Activated CD4-positive, alpha-beta T cell treated with anti-CD3 and anti-CD28 coated beads, Interleukin-2, amount 10 ng/mL, durations not matched to agents 7 days and 5 days (primary cell): ENCODE measurements around the gene MAN1B1. TPM values are rescaled to one million over a fixed set of nuclear protein-coding genes. Genes with fewer than 3 reads are reported as not detected.

Experiments
- CTCF ChIA-PET: fragments of 350-600 bp; sonication (Branson Sonifier 250); formaldehyde crosslinking; loops from one replicate; lab custom pipeline; 2021; ENCODE audit warnings: antibody characterized with exemption; lab: Charles Lee
- POLR2A ChIA-PET: fragments of 350-600 bp; sonication (Branson Sonifier 250); formaldehyde crosslinking; loops from one replicate; lab custom pipeline; 2021; ENCODE audit warnings: antibody characterized with exemption; lab: Charles Lee
- DNase-seq: peaks from one replicate; pipeline ENCODE4 v3.0.0-alpha.2; 2020
- H3K27ac Mint-ChIP-seq: one replicate; pipeline ENCODE4 v1.8.0; 2021; ENCODE audit warnings: mild to moderate bottlenecking, moderate library complexity, mixed read lengths
- H3K27me3 Mint-ChIP-seq: one replicate; pipeline ENCODE4 v1.8.0; 2021; ENCODE audit warnings: mixed read lengths
- H3K36me3 Mint-ChIP-seq: one replicate; pipeline ENCODE4 v1.8.0; 2021; ENCODE audit warnings: low read depth, mixed read lengths
- H3K4me1 Mint-ChIP-seq: one replicate; pipeline ENCODE4 v1.8.0; 2021; ENCODE audit warnings: mixed read lengths
- H3K4me3 Mint-ChIP-seq: one replicate; pipeline ENCODE4 v1.8.0; 2021; ENCODE audit warnings: mild to moderate bottlenecking, moderate library complexity, mixed read lengths
- H3K9me3 Mint-ChIP-seq: one replicate; pipeline ENCODE4 v1.8.0; 2021; ENCODE audit warnings: mixed read lengths
- total RNA-seq, 2 experiments: library from RNA; stranded (reverse); gene quantifications; one replicate each; pipeline ENCODE4 v1.2.3, GENCODE V29; 2021

The MAN1B1 gene
- total RNA-seq, 2 experiments from 2014 or later: 43.0 to 55.0 TPM

- H3K36me3 Mint-ChIP-seq: no peaks in the 10 kb centered on the region
- H3K27ac Mint-ChIP-seq: peak overlapping the region; percentile 54
- CTCF ChIA-PET: interaction anchor here (1.0 to 3.8 kb wide), 11 partner anchors 9 to 258 kb away, joined by 3 to 59 read pairs (median 5); partner anchors contain the start of genes ABCA2, AJM1, FUT7 and SAPCD2
- H3K9me3 Mint-ChIP-seq: no peaks in the 10 kb centered on the region
- POLR2A ChIA-PET: no interaction called here
- DNase-seq: no peak
- peaks cover 30% of the 10 kb centered on the region for H3K27me3 Mint-ChIP-seq
- H3K4me1 Mint-ChIP-seq: peaks cover 19% of the 10 kb centered on the region
- peak overlapping the region; percentile 70 for H3K4me3 Mint-ChIP-seq
These were observed 41.3 kb upstream of the MAN1B1 start for GRCh38 chr9:137045294-137046087.

GRCh38 chr9:137046088-137046787, 40.5 kb upstream of the MAN1B1 start, which contains the start of gene NPDC1:
Gene NPDC1 (minus strand): TSS chr9:137046177. CDS start chr9:137045989, 188 bp downstream.
- CTCF ChIA-PET: interaction anchor here (0.6 to 3.3 kb wide), 38 partner anchors 8 to 319 kb away, joined by 3 to 59 read pairs (median 4); partner anchors contain the start of genes ABCA2, ANAPC2, DPP7 and FUT7

GRCh38 chr9:137048655-137049543, 37.9 kb upstream of the MAN1B1 start:
- H3K4me3 Mint-ChIP-seq: no peak overlapping the region
- H3K27ac Mint-ChIP-seq: no peak overlapping the region
- POLR2A ChIA-PET: interaction anchor here (0.5 kb wide), 1 partner anchor 38 kb away, joined by 3 read pairs; the partner anchor contains the start of gene MAN1B1
- DNase-seq: no peak
- no peaks in the 10 kb centered on the region for H3K36me3 Mint-ChIP-seq
- peaks cover 43% of the 10 kb centered on the region for H3K27me3 Mint-ChIP-seq
- CTCF ChIA-PET: interaction anchor here (0.6 to 2.6 kb wide), 10 partner anchors 10 to 399 kb away, joined by 3 to 17 read pairs (median 4); partner anchors contain the start of gene UAP1L1
- H3K9me3 Mint-ChIP-seq: no peaks in the 10 kb centered on the region
- H3K4me1 Mint-ChIP-seq: peaks cover 19% of the 10 kb centered on the region

More at GRCh38 chr9:137046088-137046787, 40.5 kb upstream of the MAN1B1 start, which contains the start of gene NPDC1:
- H3K9me3 Mint-ChIP-seq: no peaks in the 10 kb centered on the region
- peak within 1 kb of the TSS; percentile 54 for H3K27ac Mint-ChIP-seq
- POLR2A ChIA-PET: no interaction called here
- H3K27me3 Mint-ChIP-seq: peaks cover 32% of the 10 kb centered on the region
- DNase-seq: peak; percentile 86
- H3K4me1 Mint-ChIP-seq: peaks cover 19% of the 10 kb centered on the region
- H3K4me3 Mint-ChIP-seq: peak within 1 kb of the TSS; percentile 70
- no peaks in the 10 kb centered on the region for H3K36me3 Mint-ChIP-seq

- H3K4me1 Mint-ChIP-seq: peaks cover 13% of the 10 kb centered on the region
- H3K27ac Mint-ChIP-seq: no peak overlapping the region
- CTCF ChIA-PET: interaction anchor here (0.6 to 1.8 kb wide), 6 partner anchors 14 to 398 kb away, joined by 3 to 13 read pairs (median 4); partner anchors contain the start of gene UAP1L1
These were observed 37.0 kb upstream of the MAN1B1 start for GRCh38 chr9:137049544-137050449.

GRCh38 chr9:137050570-137050969, 36.2 kb upstream of the MAN1B1 start:
- no peak overlapping the region for H3K27ac Mint-ChIP-seq
- POLR2A ChIA-PET: no interaction called here

More at GRCh38 chr9:137049544-137050449, 37.0 kb upstream of the MAN1B1 start:
- Mint-ChIP-seq H3K27me3 (peaks cover 43% of the 10 kb centered on the region), H3K9me3 (no peaks in the 10 kb centered on the region), H3K4me3 (no peak overlapping the region), H3K36me3 (no peaks in the 10 kb centered on the region)
- POLR2A ChIA-PET: no interaction called here
- peak; percentile 70 for DNase-seq

GRCh38 chr9:137051145-137051724, 35.5 kb upstream of the MAN1B1 start:
- no peak for DNase-seq
- Mint-ChIP-seq H3K4me1 (peaks cover 9% of the 10 kb centered on the region), H3K27ac (no peak overlapping the region), H3K9me3 (no peaks in the 10 kb centered on the region), H3K4me3 (no peak overlapping the region), H3K27me3 (peaks cover 39% of the 10 kb centered on the region), H3K36me3 (no peaks in the 10 kb centered on the region)
- ChIA-PET POLR2A (no interaction called here), CTCF (no interaction called here)

More at GRCh38 chr9:137050570-137050969, 36.2 kb upstream of the MAN1B1 start:
- Mint-ChIP-seq H3K36me3 (no peaks in the 10 kb centered on the region), H3K4me1 (peaks cover 9% of the 10 kb centered on the region), H3K27me3 (peaks cover 39% of the 10 kb centered on the region), H3K4me3 (no peak overlapping the region), H3K9me3 (no peaks in the 10 kb centered on the region)
- DNase-seq: no peak
- CTCF ChIA-PET: interaction anchor here (1.8 kb wide), 1 partner anchor 13 kb away, joined by 5 read pairs; no protein-coding TSS in a partner anchor

GRCh38 chr9:137052293-137052692, 34.5 kb upstream of the MAN1B1 start:
- no peaks in the 10 kb centered on the region for H3K9me3 Mint-ChIP-seq
- H3K27ac Mint-ChIP-seq: no peak overlapping the region
- ChIA-PET POLR2A (no interaction called here), CTCF (interaction anchor here (0.9 to 1.2 kb wide), 5 partner anchors 15 to 210 kb away, joined by 3 to 7 read pairs (median 4); partner anchors contain the start of genes AJM1 and SAPCD2)
- peaks cover 31% of the 10 kb centered on the region for H3K27me3 Mint-ChIP-seq
- H3K4me3 Mint-ChIP-seq: no peak overlapping the region
- DNase-seq: no peak
- H3K36me3 Mint-ChIP-seq: no peaks in the 10 kb centered on the region
- peaks cover 6% of the 10 kb centered on the region for H3K4me1 Mint-ChIP-seq

- no peaks in the 10 kb centered on the region for H3K36me3 Mint-ChIP-seq
- ChIA-PET POLR2A (no interaction called here), CTCF (interaction anchor here (1.0 to 1.2 kb wide), 3 partner anchors 18 to 211 kb away, joined by 4 to 7 read pairs (median 4); partner anchors contain the start of genes AJM1 and SAPCD2)
- H3K27me3 Mint-ChIP-seq: peaks cover 24% of the 10 kb centered on the region
- no peak overlapping the region for H3K4me3 Mint-ChIP-seq
- H3K27ac Mint-ChIP-seq: no peak overlapping the region
- no peaks in the 10 kb centered on the region for H3K9me3 Mint-ChIP-seq
- DNase-seq: no peak
- peaks cover 6% of the 10 kb centered on the region for H3K4me1 Mint-ChIP-seq
These were observed 33.5 kb upstream of the MAN1B1 start for GRCh38 chr9:137052998-137053943.

- Mint-ChIP-seq H3K4me3 (no peak within 1 kb of the TSS), H3K27ac (no peak within 1 kb of the TSS), H3K27me3 (peaks cover 24% of the 10 kb centered on the region), H3K9me3 (no peaks in the 10 kb centered on the region), H3K4me1 (peaks cover 6% of the 10 kb centered on the region), H3K36me3 (no peaks in the 10 kb centered on the region)
- peak; percentile 33 for DNase-seq
- CTCF ChIA-PET: interaction anchor here (0.5 to 2.5 kb wide), 7 partner anchors 8 to 265 kb away, joined by 3 to 18 read pairs (median 8); partner anchors contain the start of genes AJM1 and NPDC1
- POLR2A ChIA-PET: no interaction called here
These were observed 32.5 kb upstream of the MAN1B1 start, which contains the start of gene ENTPD2 for GRCh38 chr9:137053944-137054931. Gene ENTPD2 (minus strand): TSS chr9:137054061. CDS start chr9:137053997, 64 bp downstream.
